Superior temporal gyrus (tissue), 1 donor: ENCODE results near the gene BPIFB3.

ENCODE experiments used
- DNase-seq: peaks from one replicate; pipeline ENCODE4 v3.0.0-alpha.2; 2016; ENCODE audit errors: extremely low spot score

Gene BPIFB3

GRCh38 chr20:33053291-33054106 is at the start of gene BPIFB3:
Gene BPIFB3, plus strand, starts transcription at chr20:33053903. Its CDS starts 1,533 bp downstream, at chr20:33055436.
- DNase-seq, result no peak

GRCh38 chr20:33004141-33004751 is 49.5 kb upstream of the BPIFB3 start, which contains the start of gene SUN5:
Gene SUN5, minus strand, starts transcription at chr20:33004433. Its CDS starts 93 bp downstream, at chr20:33004340.
- DNase-seq, result no peak

GRCh38 chr20:33005132-33005566 is 48.6 kb upstream of the BPIFB3 start:
- DNase-seq, result no peak

- DNase-seq, result no peak
Measured at GRCh38 chr20:33005908-33006775, 47.6 kb upstream of the BPIFB3 start.

- DNase-seq, result no peak
Measured at GRCh38 chr20:33006776-33007375, 46.8 kb upstream of the BPIFB3 start.

- DNase-seq, result no peak
Measured at GRCh38 chr20:33007376-33008335, 46.0 kb upstream of the BPIFB3 start, which contains the start of gene BPIFB2. Gene BPIFB2, plus strand, starts transcription at chr20:33007704. Its CDS starts 871 bp downstream, at chr20:33008575.

GRCh38 chr20:33008336-33009213 is 45.1 kb upstream of the BPIFB3 start:
- DNase-seq, result no peak

GRCh38 chr20:33009214-33010132 is 44.2 kb upstream of the BPIFB3 start:
- no peak for DNase-seq

GRCh38 chr20:33010133-33010504 is 43.6 kb upstream of the BPIFB3 start:
- DNase-seq, result no peak

GRCh38 chr20:33010674-33011449 is 42.8 kb upstream of the BPIFB3 start:
- no peak for DNase-seq

GRCh38 chr20:33012327-33013189 is 41.1 kb upstream of the BPIFB3 start:
- DNase-seq, result no peak

- no peak for DNase-seq
Measured at GRCh38 chr20:33013701-33014326, 39.9 kb upstream of the BPIFB3 start.

GRCh38 chr20:33014336-33015113 is 39.2 kb upstream of the BPIFB3 start:
- DNase-seq, result no peak

- DNase-seq, result no peak
Measured at GRCh38 chr20:33015114-33015484, 38.6 kb upstream of the BPIFB3 start.
